HEK293T (cell line): ENCODE data around the gene TAOK3.

Source experiments
- CTCF ChIA-PET: fragments of 350-600 bp; formaldehyde crosslinking; extraction: SDS; loops from one replicate; lab custom pipeline; 2021; ENCODE audit warnings: antibody characterized with exemption, inconsistent platforms; lab: Yijun Ruan, JAX
- POLR2A ChIA-PET: fragments of 350-600 bp; formaldehyde crosslinking; extraction: SDS; loops from one replicate; lab custom pipeline; 2020; ENCODE audit warnings: antibody characterized with exemption, inconsistent platforms; lab: Yijun Ruan, JAX
- DNase-seq: peaks from one replicate; pipeline ENCODE4 v3.0.0; 2012; ENCODE audit warnings: mixed read lengths; ENCODE audit errors: extremely low spot score
- ARNT ChIP-seq: fragments of 450-650 bp; IDR thresholded peaks from 2 replicates; pipeline ENCODE4 v1.6.1; 2017; ENCODE audit warnings: mild to moderate bottlenecking
- BHLHE40 ChIP-seq: fragments of 450-650 bp; IDR thresholded peaks from 2 replicates; pipeline ENCODE4 v1.6.1; 2016; ENCODE audit warnings: mild to moderate bottlenecking, moderate library complexity, borderline replicate concordance
- CTBP1 ChIP-seq: fragments of 450-650 bp; IDR thresholded peaks from 2 replicates; pipeline ENCODE4 v1.6.1; 2016; ENCODE audit warnings: borderline replicate concordance
- ELF4 ChIP-seq: fragments of 450-650 bp; IDR thresholded peaks from 2 replicates; pipeline ENCODE4 v1.6.1; 2017; ENCODE audit warnings: antibody characterized with exemption
- FOXA1 ChIP-seq: fragments of 450-650 bp; IDR thresholded peaks from 2 replicates; pipeline ENCODE4 v1.6.1; 2016; ENCODE audit warnings: mild to moderate bottlenecking
- FOXK2 ChIP-seq: fragments of 450-650 bp; IDR thresholded peaks from 2 replicates; pipeline ENCODE4 v1.6.1; 2016; ENCODE audit warnings: mild to moderate bottlenecking
- FOXM1 ChIP-seq: fragments of 450-650 bp; IDR thresholded peaks from 2 replicates; pipeline ENCODE4 v1.6.1; 2017; ENCODE audit warnings: mild to moderate bottlenecking, borderline replicate concordance
- HDGF ChIP-seq: fragments of 450-650 bp; IDR thresholded peaks from 2 replicates; pipeline ENCODE4 v1.6.1; 2017; ENCODE audit warnings: antibody characterized with exemption, borderline replicate concordance
- L3MBTL2 ChIP-seq: fragments of 450-650 bp; conservative IDR thresholded peaks from 2 replicates; pipeline ENCODE4 v1.6.1; 2016; ENCODE audit warnings: mild to moderate bottlenecking
- LEF1 ChIP-seq: fragments of 450-650 bp; IDR thresholded peaks from 2 replicates; pipeline ENCODE4 v1.6.1; 2017; ENCODE audit warnings: mild to moderate bottlenecking, borderline replicate concordance
- NFRKB ChIP-seq: fragments of 450-650 bp; IDR thresholded peaks from 2 replicates; pipeline ENCODE4 v1.6.1; 2016; ENCODE audit warnings: mild to moderate bottlenecking, moderate library complexity
- PKNOX1 ChIP-seq: fragments of 450-650 bp; IDR thresholded peaks from 2 replicates; pipeline ENCODE4 v1.6.1; 2016
- SP1 ChIP-seq: fragments of 450-650 bp; IDR thresholded peaks from 2 replicates; pipeline ENCODE4 v1.6.1; 2017
- SUZ12 ChIP-seq: fragments of 450-650 bp; IDR thresholded peaks from 2 replicates; pipeline ENCODE4 v1.6.1; 2016; ENCODE audit warnings: mild to moderate bottlenecking
- TARDBP ChIP-seq: fragments of 450-650 bp; IDR thresholded peaks from 2 replicates; pipeline ENCODE4 v1.6.1; 2016
- ZNF384 ChIP-seq: fragments of 450-650 bp; IDR thresholded peaks from 2 replicates; pipeline ENCODE4 v1.6.1; 2016

Gene TAOK3

DNA sequence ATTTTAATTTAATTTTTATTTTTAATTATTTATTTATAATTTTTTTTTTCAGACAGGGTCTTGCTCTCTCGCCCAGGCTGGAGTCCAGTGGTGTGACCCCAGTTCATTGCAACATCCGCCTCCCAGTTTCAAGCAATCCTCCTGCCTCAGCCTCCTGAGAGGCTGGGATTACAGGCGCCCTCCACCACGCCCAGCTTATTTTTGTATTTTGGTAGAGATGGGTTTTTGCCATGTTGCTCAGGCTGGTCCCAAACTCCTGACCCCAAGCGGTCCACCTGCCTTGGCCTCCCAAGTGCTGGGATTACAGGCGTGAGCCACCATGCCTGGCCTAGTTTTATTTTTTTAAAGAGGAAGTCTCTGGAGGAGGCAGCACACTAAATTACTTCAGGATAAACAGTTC, 250.4 kb downstream of the TAOK3 start:
- no peak for DNase-seq
- POLR2A ChIA-PET: no interaction called here
- TF ChIP-seq NFRKB (no peak), TARDBP (no peak), ZNF384 (no peak), SP1 (no peak), L3MBTL2 (no peak), ARNT (no peak), PKNOX1 (no peak), ELF4 (no peak), FOXA1 (no peak), SUZ12 (no peak)
- CTCF ChIA-PET: interaction anchor here (0.6 to 1.7 kb wide), 2 partner anchors 14 to 24 kb away, joined by 3 to 6 read pairs; partner anchors contain the start of gene PEBP1

DNA sequence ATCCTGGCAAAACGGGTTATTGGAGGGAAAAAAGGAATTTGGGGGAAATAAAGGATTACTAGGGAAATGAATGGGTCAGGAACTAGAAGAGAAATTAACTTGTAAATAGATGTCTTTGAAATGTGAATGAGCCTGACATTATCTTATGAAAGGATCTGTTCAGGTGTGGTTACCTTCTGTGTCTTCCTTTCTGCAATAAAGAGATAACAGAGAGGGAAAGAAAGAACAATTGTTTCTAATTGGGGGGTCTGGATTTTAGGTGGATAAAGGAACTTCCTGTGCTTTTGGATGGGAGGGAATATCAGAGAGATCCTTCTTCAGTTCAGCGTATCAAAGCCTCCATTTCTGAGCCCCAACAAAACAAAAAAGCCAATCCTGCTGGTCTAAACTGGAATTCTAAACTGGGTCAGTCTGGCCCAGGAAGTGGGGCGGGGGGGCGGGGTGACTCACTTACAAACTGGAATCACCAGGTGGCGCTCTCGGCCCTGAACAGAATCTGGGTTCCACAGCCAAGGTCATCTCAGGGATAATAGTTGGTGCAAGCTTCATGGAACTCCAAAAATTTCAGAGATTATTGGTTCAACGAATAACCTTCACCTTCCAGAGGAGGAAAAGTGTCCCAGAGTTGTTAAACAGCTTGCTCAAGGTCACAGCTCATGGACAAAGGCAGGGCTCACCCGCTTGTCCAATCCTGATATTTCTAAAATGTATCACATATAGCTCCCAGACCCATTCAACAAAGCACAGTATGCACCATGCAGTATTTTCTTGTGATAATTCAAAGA, 251.9 kb downstream of the TAOK3 start:
- POLR2A ChIA-PET: interaction anchor here (1.4 kb wide), 2 partner anchors 15 to 255 kb away, joined by 7 to 8 read pairs; partner anchors contain the start of genes PEBP1 and SUDS3
- DNase-seq: peak; percentile 78
- CTCF ChIA-PET: interaction anchor here (0.6 to 1.7 kb wide), 8 partner anchors 11 to 276 kb away, joined by 3 to 8 read pairs (median 4); partner anchors contain the start of genes PEBP1 and SUDS3
- TF ChIP-seq FOXM1 (no peak), BHLHE40 (no peak), ARNT (no peak), FOXK2 (no peak), ELF4 (no peak), ZNF384 (no peak), L3MBTL2 (no peak), SUZ12 (no peak), FOXA1 (no peak), SP1 (no peak), NFRKB (no peak), PKNOX1 (no peak), CTBP1 (no peak), LEF1 (no peak)

- ChIA-PET POLR2A (no interaction called here), CTCF (no interaction called here)
- TF ChIP-seq NFRKB (no peak), LEF1 (no peak)
- no peak for DNase-seq
Measured at GRCh38 chr12:118119449-118119879, 253.2 kb downstream of the TAOK3 start.

GRCh38 chr12:118109088-118109487, 263.6 kb downstream of the TAOK3 start:
- POLR2A ChIA-PET: no interaction called here
- CTCF ChIA-PET: no interaction called here
- no peak for DNase-seq
- TF ChIP-seq SUZ12 (no peak), FOXK2 (no peak), FOXM1 (no peak), SP1 (no peak), CTBP1 (no peak), PKNOX1 (no peak), LEF1 (no peak)

- no peak for TF ChIP-seq ARNT
- TF ChIP-seq PKNOX1: no peak
- no peak for TF ChIP-seq SUZ12
- no peak for TF ChIP-seq FOXK2
- no peak for TF ChIP-seq SP1
- no peak for TF ChIP-seq ELF4
- no peak for TF ChIP-seq HDGF
- TF ChIP-seq LEF1: no peak
- TF ChIP-seq L3MBTL2: no peak
- TF ChIP-seq ZNF384: no peak
- no peak for TF ChIP-seq CTBP1
- no peak for DNase-seq
- ChIA-PET POLR2A (no interaction called here), CTCF (no interaction called here)
Measured at GRCh38 chr12:118107694-118108093, 265.0 kb downstream of the TAOK3 start.

DNA sequence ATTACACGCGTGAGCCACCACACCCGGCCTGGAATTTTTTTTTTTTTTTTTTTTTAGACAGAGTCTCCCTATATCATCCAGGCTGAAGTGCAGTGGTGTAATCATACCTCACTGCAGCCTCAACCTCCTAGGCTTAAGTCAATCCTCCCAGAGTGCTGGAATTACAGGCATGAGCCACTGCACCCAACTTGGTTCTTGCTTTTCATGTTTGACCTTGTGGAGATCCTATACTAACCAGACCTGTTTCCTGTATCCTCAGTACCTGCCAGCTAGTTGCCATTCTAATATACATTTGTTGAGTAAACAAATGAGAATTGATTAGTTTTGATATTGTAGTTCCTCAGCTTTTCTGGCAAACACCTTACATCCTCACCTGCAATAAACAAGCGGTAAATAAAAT, 265.7 kb downstream of the TAOK3 start:
- POLR2A ChIA-PET: no interaction called here
- no peak for DNase-seq
- CTCF ChIA-PET: no interaction called here
- no peak for TF ChIP-seq SUZ12
- TF ChIP-seq PKNOX1: no peak
- TF ChIP-seq LEF1: no peak
- no peak for TF ChIP-seq ARNT
- TF ChIP-seq NFRKB: no peak
- no peak for TF ChIP-seq ELF4
- TF ChIP-seq BHLHE40: no peak
- TF ChIP-seq TARDBP: no peak
- no peak for TF ChIP-seq SP1
- no peak for TF ChIP-seq FOXM1
- no peak for TF ChIP-seq CTBP1
- no peak for TF ChIP-seq HDGF
- no peak for TF ChIP-seq ZNF384
- no peak for TF ChIP-seq FOXK2
- no peak for TF ChIP-seq L3MBTL2
- TF ChIP-seq FOXA1: no peak
